Heart left ventricle (tissue), 16 donors: ENCODE results near the gene NOXA1. TPM values are rescaled to one million over a fixed set of nuclear protein-coding genes. Genes with fewer than 3 reads are reported as not detected.

Experiments
- ATAC-seq, 4 donors: fragments of 200-7000 bp; cut with Tn5 transposase; one replicate each; pipeline ENCODE4 v1.9.1; 2020 to 2022; ENCODE audit warnings: moderate library complexity in 4 of 4, mild to moderate bottlenecking in 3 of 4, moderate number of reproducible peaks in 1 of 4
- DNase-seq, 5 donors: peaks; one replicate each; pipeline ENCODE4 v3.0.0-alpha.2; 2020
- H3K27ac ChIP-seq, 12 donors: fragments of 200-600 bp; sonication (generic) in 4 of 12; one replicate each; pipeline versions ENCODE4 v1.5.0 to v1.8.0; 2016 to 2022; ENCODE audit warnings: mild to moderate bottlenecking in 2 of 12
- H3K27me3 ChIP-seq, 9 donors: fragments of 200-600 bp; sonication (generic) in 2 of 9; one replicate each; pipeline versions ENCODE4 v1.5.1 to v1.8.0; 2016 to 2022; ENCODE audit warnings: mild to moderate bottlenecking in 3 of 9
- H3K36me3 ChIP-seq, 9 donors: fragments of 200-600 bp; sonication (generic) in 2 of 9; one replicate each; pipeline versions ENCODE4 v1.5.0 to v1.8.0; 2018 to 2022; ENCODE audit warnings: mild to moderate bottlenecking in 2 of 9
- H3K4me1 ChIP-seq, 12 donors: fragments of 200-600 bp; sonication (generic) in 4 of 12; one replicate each; pipeline versions ENCODE4 v1.5.0 to v1.8.0; 2016 to 2022; ENCODE audit warnings: mild to moderate bottlenecking in 3 of 12
- H3K4me3 ChIP-seq, 12 donors: fragments of 200-600 bp; sonication (generic) in 4 of 12; one replicate each; pipeline versions ENCODE4 v1.5.0 to v1.8.0; 2017 to 2022; ENCODE audit warnings: mild to moderate bottlenecking in 9 of 12, moderate library complexity in 4 of 12
- H3K9me3 ChIP-seq, 12 donors: fragments of 200-600 bp; sonication (generic) in 4 of 12; one replicate each; pipeline versions ENCODE4 v1.5.0 to v1.8.0; 2016 to 2022; ENCODE audit warnings: mild to moderate bottlenecking in 1 of 12
- CTCF ChIP-seq, 12 donors: fragments of 200-600 bp; sonication (generic) in 4 of 12; IDR thresholded peaks; one replicate each; pipeline versions ENCODE4 v1.5.0 to v1.8.0; 2018 to 2022; ENCODE audit warnings: antibody characterized with exemption in 12 of 12, mild to moderate bottlenecking in 5 of 12
- POLR2A ChIP-seq, 2 donors: fragments of 450-650 bp; IDR thresholded peaks; one replicate each; pipeline ENCODE4 v1.6.1; 2017; ENCODE audit warnings: antibody characterized with exemption in 2 of 2, mild to moderate bottlenecking in 2 of 2, moderate library complexity in 2 of 2
- WGBS, 4 donors: extraction: QIAGEN DNeasy Blood & Tissue Kit in 2 of 4; methylation state at CpG; one replicate each; pipeline versions ENCODE4 v1.1.5 to v1.1.7; 2013 to 2018; 5-methylcytosine and 5-hydroxymethylcytosine counted together
- intact Hi-C, 10 donors: fragments of 100-400 bp; cut with DNase I; formaldehyde crosslinking; loops; one replicate each; pipeline versions ENCODE4 v1.11.1 to v1.14.2; 2022
- polyA plus RNA-seq, 2 donors: library from polyadenylated mRNA; stranded (reverse); fragments of 200-250 nt; gene quantifications; one replicate each; pipeline ENCODE4 v1.2.3, GENCODE V29; 2013
- total RNA-seq, 9 donors: library from RNA; depleted of rRNA in 2 of 9; stranded (reverse); fragments of >200 nt in 2 of 9; fragmentation: NEBNext Ultra II Directional in 3 of 9; extraction: Animal tissue kit (Norgen Biotek cat#: 25700) in 3 of 9; gene quantifications; one replicate each; pipeline versions ENCODE4 v1.1.0 to v1.2.4, GENCODE V29; 2016 to 2023
- donor health status: ischemic (EF 13 %, LVEDD 7.1; RV severe dilation, severe dysfunction).
- donor health status: healthy with polysubstance abuse.
- donor health status: DM: no; HTN: yes; CAD: no.
- donor health status: DM: no; HTN: no; CAD: no.
- donor health status: ischemic (EF 25% LVEDD 6.9; RV normal size, moderate dysfunction).
- donor health status: ischemic (EF 25% LVEDD 5.7; RV mildly dilated, moderate dysfunction).
- donor health status: healthy.
- donor health status: DM: yes; HTN: yes; CAD: no.
- donor health status: ischemic (EF 35%, LVEDD 5.7; RV mildly dilated, moderate dysfunction).
- donor health status: nonischemic (EF 11% LVEDD 7.7; RV severe dilation, severe dysfunction).
- donor health status: DM: yes; HTN: yes; CAD: no.
- donor health status: PGD.
- donor health status: ischemic (EF 29% LVEDD 5.4; RV normal size, mild dysfunction).
- donor health status: nonischemic (EF 23%, LVEDD 6.1; RV moderate dilation, normal function).

NOXA1 gene
- total and polyA plus RNA-seq, 11 donors, result 0.44 to 5.5 (median 2.7) TPM

GRCh38 chr9:137462396-137462985 is 39.3 kb downstream of the NOXA1 start:
- H3K4me1 ChIP-seq, result peaks cover 3 to 39% (median 14%) of the 10 kb centered on the region in 12 donors
- peak overlapping the region in 1 of 12 donors; percentile 43 for H3K4me3 ChIP-seq
- ATAC-seq (no peak), DNase-seq (peak in 2 of 5 donors; percentile 25 to 61)
- no peak for TF ChIP-seq POLR2A (IDR thresholded peaks at IDR 0.05)
- no peak for TF ChIP-seq CTCF (IDR thresholded peaks at IDR 0.05)
- peaks cover 0 to 4% (median 0%) of the 10 kb centered on the region in 9 donors for H3K36me3 ChIP-seq
- peak overlapping the region in 1 of 12 donors; percentile 58 for H3K27ac ChIP-seq
- peaks cover 0 to 7% (median 0%) of the 10 kb centered on the region in 9 donors for H3K27me3 ChIP-seq
- intact Hi-C loops, result loop anchor here in 1 of 10 donors (10.0 kb wide), 1 partner anchor 58 kb away; no protein-coding TSS in a partner anchor
- H3K9me3 ChIP-seq, result no peaks in the 10 kb centered on the region
- WGBS, 4 donors, result 93 to 94% (median 94%) methylated on average over 22 to 25 of the region's 25 CpGs

GRCh38 chr9:137462986-137463930 is 40.1 kb downstream of the NOXA1 start:
- ATAC-seq (no peak), DNase-seq (peak in 2 of 5 donors; percentile 19 to 55)
- H3K36me3 ChIP-seq, result peaks cover 0 to 4% (median 0%) of the 10 kb centered on the region in 9 donors
- H3K27ac ChIP-seq, result no peak overlapping the region
- peaks cover 0 to 7% (median 0%) of the 10 kb centered on the region in 9 donors for H3K27me3 ChIP-seq
- TF ChIP-seq CTCF (IDR thresholded peaks at IDR 0.05) (no peak), POLR2A (IDR thresholded peaks at IDR 0.05) (no peak)
- WGBS, 4 donors, result 93 to 95% (median 94%) methylated on average over 17 to 30 of the region's 30 CpGs
- no peaks in the 10 kb centered on the region for H3K9me3 ChIP-seq
- H3K4me1 ChIP-seq, result peaks cover 3 to 32% (median 11%) of the 10 kb centered on the region in 12 donors
- H3K4me3 ChIP-seq, result no peak overlapping the region
- intact Hi-C loops, result loop anchor here in 1 of 10 donors (10.0 kb wide), 1 partner anchor 58 kb away; no protein-coding TSS in a partner anchor

- Histone ChIP-seq H3K27me3 (peaks cover 0 to 7% (median 0%) of the 10 kb centered on the region in 9 donors), H3K4me3 (no peak overlapping the region), H3K27ac (no peak overlapping the region), H3K4me1 (peaks cover 3 to 27% (median 6%) of the 10 kb centered on the region in 12 donors), H3K36me3 (peaks cover 0 to 4% (median 0%) of the 10 kb centered on the region in 9 donors), H3K9me3 (no peaks in the 10 kb centered on the region)
- TF ChIP-seq POLR2A (IDR thresholded peaks at IDR 0.05) (no peak), CTCF (IDR thresholded peaks at IDR 0.05) (no peak)
- WGBS, 4 donors, result 92 to 97% (median 96%) methylated on average over 15 to 18 of the region's 18 CpGs
- ATAC-seq (no peak), DNase-seq (peak in 2 of 5 donors; percentile 17 to 19)
- intact Hi-C loops, result loop anchor here in 1 of 10 donors (10.0 kb wide), 1 partner anchor 59 kb away; no protein-coding TSS in a partner anchor
These were observed 40.7 kb downstream of the NOXA1 start for GRCh38 chr9:137463931-137464290.
